Prostate gland (tissue), 2 donors: ENCODE data around the gene MTARC2.

Experiments
- POLR2A ChIP-seq: fragments of 450-650 bp; IDR thresholded peaks from one replicate; pipeline ENCODE4 v1.6.1; 2016; ENCODE audit warnings: antibody characterized with exemption, mild to moderate bottlenecking
- POLR2AphosphoS5 ChIP-seq: sonication (generic); formaldehyde crosslinking; IDR thresholded peaks from one replicate; pipeline ENCODE4 v1.6.1; 2017; ENCODE audit warnings: antibody characterized with exemption
- TF ChIP-seq, protein P1 (sequence below), 4 experiments: fragments of 200-600 bp in 2 of 4; fragments of 450-650 bp in 2 of 4; sonication (generic) in 2 of 4; IDR thresholded peaks; 1 replicate in 3 of 4; 2 replicates in 1 of 4; pipeline ENCODE4 v1.5.1; 2016 to 2019; ENCODE audit warnings: antibody characterized with exemption in 4 of 4, mild to moderate bottlenecking in 2 of 4, moderate library complexity in 2 of 4

DNA sequence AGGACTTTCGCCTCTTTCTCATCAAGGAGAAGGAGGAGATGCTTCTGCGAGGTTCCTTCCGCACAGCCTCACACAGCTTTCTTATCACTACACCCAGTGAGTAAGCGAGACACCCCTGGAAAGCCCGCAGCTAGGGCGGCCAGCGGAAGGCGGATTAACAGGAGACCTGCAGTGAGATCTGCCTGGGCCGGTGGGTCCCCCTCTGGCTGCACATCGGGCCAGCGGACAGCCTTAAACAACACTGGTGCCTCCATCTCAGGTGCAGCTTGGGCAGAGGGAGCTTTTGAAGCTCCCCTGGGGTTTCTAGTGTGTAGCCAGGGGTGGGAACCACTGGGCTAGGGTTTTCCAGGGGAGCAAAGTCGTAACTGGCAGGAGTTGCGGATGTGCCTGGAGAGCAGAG lies 21.1 kb downstream of the MTARC2 start:
- TF ChIP-seq, protein P1, sequence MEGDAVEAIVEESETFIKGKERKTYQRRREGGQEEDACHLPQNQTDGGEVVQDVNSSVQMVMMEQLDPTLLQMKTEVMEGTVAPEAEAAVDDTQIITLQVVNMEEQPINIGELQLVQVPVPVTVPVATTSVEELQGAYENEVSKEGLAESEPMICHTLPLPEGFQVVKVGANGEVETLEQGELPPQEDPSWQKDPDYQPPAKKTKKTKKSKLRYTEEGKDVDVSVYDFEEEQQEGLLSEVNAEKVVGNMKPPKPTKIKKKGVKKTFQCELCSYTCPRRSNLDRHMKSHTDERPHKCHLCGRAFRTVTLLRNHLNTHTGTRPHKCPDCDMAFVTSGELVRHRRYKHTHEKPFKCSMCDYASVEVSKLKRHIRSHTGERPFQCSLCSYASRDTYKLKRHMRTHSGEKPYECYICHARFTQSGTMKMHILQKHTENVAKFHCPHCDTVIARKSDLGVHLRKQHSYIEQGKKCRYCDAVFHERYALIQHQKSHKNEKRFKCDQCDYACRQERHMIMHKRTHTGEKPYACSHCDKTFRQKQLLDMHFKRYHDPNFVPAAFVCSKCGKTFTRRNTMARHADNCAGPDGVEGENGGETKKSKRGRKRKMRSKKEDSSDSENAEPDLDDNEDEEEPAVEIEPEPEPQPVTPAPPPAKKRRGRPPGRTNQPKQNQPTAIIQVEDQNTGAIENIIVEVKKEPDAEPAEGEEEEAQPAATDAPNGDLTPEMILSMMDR (IDR thresholded peaks at IDR 0.05) = no peak
- TF ChIP-seq POLR2A (no peak), POLR2AphosphoS5 (no peak)
